HG02642 (cell line): Measurements from ENCODE around the gene SCRT2.

ENCODE experiments used
- ATAC-seq: cut with Tn5 transposase; IDR thresholded peaks from one replicate; pipeline ENCODE4 v1.9.1; 2021; ENCODE audit warnings: mild to moderate bottlenecking; ENCODE audit not compliant: unreplicated experiment, poor library complexity

Gene SCRT2

GRCh38 chr20:640674-641515 is 34.7 kb downstream of the SCRT2 start:
- no peak for ATAC-seq

- ATAC-seq: no peak
Observed at GRCh38 chr20:638579-638978, 37.0 kb downstream of the SCRT2 start.

GRCh38 chr20:637559-637958 is 38.0 kb downstream of the SCRT2 start:
- ATAC-seq: no peak

GRCh38 chr20:635893-636338 is 39.7 kb downstream of the SCRT2 start:
- ATAC-seq: no peak

- ATAC-seq: no peak
Observed at GRCh38 chr20:635028-635892, 40.3 kb downstream of the SCRT2 start.

- no peak for ATAC-seq
Observed at GRCh38 chr20:634148-634925, 41.3 kb downstream of the SCRT2 start.

GRCh38 chr20:631101-631500 is 44.5 kb downstream of the SCRT2 start:
- ATAC-seq: no peak

- ATAC-seq: no peak
Observed at GRCh38 chr20:626579-626978, 49.0 kb downstream of the SCRT2 start.

GRCh38 chr20:625360-625932 is 50.2 kb downstream of the SCRT2 start:
- ATAC-seq: no peak

GRCh38 chr20:623704-624103 is 51.9 kb downstream of the SCRT2 start:
- ATAC-seq: no peak

- ATAC-seq: no peak
Observed at GRCh38 chr20:623021-623420, 52.6 kb downstream of the SCRT2 start.

GRCh38 chr20:622161-622560 is 53.4 kb downstream of the SCRT2 start:
- ATAC-seq: no peak

GRCh38 chr20:621125-621756 is 54.4 kb downstream of the SCRT2 start:
- no peak for ATAC-seq

GRCh38 chr20:620246-620645 is 55.4 kb downstream of the SCRT2 start:
- no peak for ATAC-seq

GRCh38 chr20:618980-619379 is 56.6 kb downstream of the SCRT2 start:
- no peak for ATAC-seq

GRCh38 chr20:617934-618690 is 57.5 kb downstream of the SCRT2 start:
- no peak for ATAC-seq

GRCh38 chr20:615514-615913 is 60.1 kb downstream of the SCRT2 start:
- ATAC-seq: no peak

- ATAC-seq: no peak
Observed at GRCh38 chr20:611843-612185, 63.8 kb downstream of the SCRT2 start.
